ENCODE measurements around the gene KREMEN1. TPM values are rescaled to one million over a fixed set of nuclear protein-coding genes. Genes with fewer than 3 reads are reported as not detected.

Gene KREMEN1
- total RNA-seq, 4 donors from 2014 or later: 7.5 to 35.8 (median 15.4) TPM

DNA sequence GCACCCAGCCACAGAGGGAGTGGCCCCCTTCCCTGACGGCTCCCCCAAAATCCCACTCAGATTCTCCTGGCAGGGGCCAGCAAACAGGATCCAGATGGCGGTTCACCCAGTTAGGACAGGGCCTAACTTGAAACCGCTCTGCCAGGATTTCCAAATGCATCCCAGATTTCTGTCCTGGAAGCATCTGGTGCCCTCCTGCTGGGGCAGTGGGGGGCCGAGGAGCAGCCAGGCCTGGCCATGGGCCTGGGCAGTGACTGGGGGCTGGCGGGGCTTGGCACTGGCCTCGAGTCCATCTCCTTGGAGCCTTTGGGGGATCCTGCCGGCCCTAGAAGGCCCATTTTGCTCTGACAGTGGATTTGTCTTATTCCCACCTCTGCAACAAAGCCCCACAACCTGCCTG, 115.0 kb downstream of the KREMEN1 start:
- ATAC-seq (no peak), DNase-seq (no peak)
- H3K4me1 ChIP-seq: no peaks in the 10 kb centered on the region
- in situ Hi-C loops (cut with MboI; ENCODE audit: low sequenced_read_pairs in 4 of 4) (no loop called here), intact Hi-C loops (cut with DNase I; ENCODE audit: low total_unique reads) (no loop called here)
- no peaks in the 10 kb centered on the region for H3K9me3 ChIP-seq
- H3K4me3 ChIP-seq: no peak overlapping the region
- H3K27ac ChIP-seq: no peak overlapping the region
- no peak for TF ChIP-seq POLR2A (IDR thresholded peaks at IDR 0.05)
- TF ChIP-seq, protein P1, sequence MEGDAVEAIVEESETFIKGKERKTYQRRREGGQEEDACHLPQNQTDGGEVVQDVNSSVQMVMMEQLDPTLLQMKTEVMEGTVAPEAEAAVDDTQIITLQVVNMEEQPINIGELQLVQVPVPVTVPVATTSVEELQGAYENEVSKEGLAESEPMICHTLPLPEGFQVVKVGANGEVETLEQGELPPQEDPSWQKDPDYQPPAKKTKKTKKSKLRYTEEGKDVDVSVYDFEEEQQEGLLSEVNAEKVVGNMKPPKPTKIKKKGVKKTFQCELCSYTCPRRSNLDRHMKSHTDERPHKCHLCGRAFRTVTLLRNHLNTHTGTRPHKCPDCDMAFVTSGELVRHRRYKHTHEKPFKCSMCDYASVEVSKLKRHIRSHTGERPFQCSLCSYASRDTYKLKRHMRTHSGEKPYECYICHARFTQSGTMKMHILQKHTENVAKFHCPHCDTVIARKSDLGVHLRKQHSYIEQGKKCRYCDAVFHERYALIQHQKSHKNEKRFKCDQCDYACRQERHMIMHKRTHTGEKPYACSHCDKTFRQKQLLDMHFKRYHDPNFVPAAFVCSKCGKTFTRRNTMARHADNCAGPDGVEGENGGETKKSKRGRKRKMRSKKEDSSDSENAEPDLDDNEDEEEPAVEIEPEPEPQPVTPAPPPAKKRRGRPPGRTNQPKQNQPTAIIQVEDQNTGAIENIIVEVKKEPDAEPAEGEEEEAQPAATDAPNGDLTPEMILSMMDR (IDR thresholded peaks at IDR 0.05 in 4 of 5, conservative IDR thresholded peaks at IDR 0.05 in 1 of 5): no peak
- no peaks in the 10 kb centered on the region for H3K27me3 ChIP-seq
- no peaks in the 10 kb centered on the region for H3K36me3 ChIP-seq

DNA sequence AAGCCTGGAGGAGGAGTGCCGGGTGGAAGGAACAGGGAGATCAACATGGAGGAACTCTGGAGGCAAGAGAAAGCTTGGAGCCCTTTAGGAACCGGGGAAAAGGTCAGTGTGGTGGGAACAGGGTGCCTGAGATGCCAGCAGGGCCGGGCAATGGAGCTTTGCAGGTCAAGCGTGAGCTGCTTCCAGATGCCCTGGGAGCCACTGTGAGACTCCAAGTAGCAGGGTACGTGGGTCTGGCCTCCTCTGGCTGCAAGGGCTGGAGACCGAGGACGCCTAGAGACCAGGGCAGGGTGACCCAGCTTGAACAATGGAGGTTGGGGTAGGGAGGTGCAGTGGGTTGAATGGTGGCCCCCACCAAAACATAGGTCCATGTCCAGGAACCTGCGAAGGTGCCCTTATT, 117.2 kb downstream of the KREMEN1 start:
- ATAC-seq (no peak), DNase-seq (no peak)
- Histone ChIP-seq H3K27ac (no peak overlapping the region), H3K36me3 (no peaks in the 10 kb centered on the region), H3K9me3 (no peaks in the 10 kb centered on the region), H3K4me1 (no peaks in the 10 kb centered on the region), H3K4me3 (no peak overlapping the region), H3K27me3 (no peaks in the 10 kb centered on the region)
- in situ Hi-C loops (cut with MboI; ENCODE audit: low sequenced_read_pairs in 4 of 4) (no loop called here), intact Hi-C loops (cut with DNase I; ENCODE audit: low total_unique reads) (no loop called here)
- TF ChIP-seq POLR2A (IDR thresholded peaks at IDR 0.05): no peak
- TF ChIP-seq, protein P1 (IDR thresholded peaks at IDR 0.05 in 4 of 5, conservative IDR thresholded peaks at IDR 0.05 in 1 of 5): no peak

DNA sequence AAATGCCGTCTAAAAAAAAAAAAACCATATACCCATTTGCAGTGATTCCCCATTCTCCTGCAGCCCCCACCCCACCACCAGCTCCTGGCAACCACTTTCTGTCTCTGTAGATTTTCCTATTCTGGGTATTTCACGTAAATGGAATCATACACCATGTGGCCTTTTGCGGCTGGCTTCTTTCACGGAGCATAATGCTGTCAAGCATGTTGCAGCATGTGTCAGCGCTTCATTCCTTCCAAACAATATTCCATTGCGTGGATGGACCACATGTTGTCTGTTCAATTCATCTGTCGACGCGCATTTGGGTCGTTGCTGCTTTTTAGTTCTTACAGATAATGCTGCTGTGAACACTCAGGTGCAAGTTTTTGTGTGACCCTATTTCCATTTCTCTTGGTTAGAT, 118.1 kb downstream of the KREMEN1 start:
- in situ Hi-C loops (cut with MboI; ENCODE audit: low sequenced_read_pairs in 4 of 4) (no loop called here), intact Hi-C loops (cut with DNase I; ENCODE audit: low total_unique reads) (no loop called here)
- no peak overlapping the region for H3K27ac ChIP-seq
- ATAC-seq (no peak), DNase-seq (no peak)
- no peaks in the 10 kb centered on the region for H3K27me3 ChIP-seq
- no peak for TF ChIP-seq POLR2A (IDR thresholded peaks at IDR 0.05)
- TF ChIP-seq, protein P1 (IDR thresholded peaks at IDR 0.05 in 4 of 5, conservative IDR thresholded peaks at IDR 0.05 in 1 of 5): no peak
- H3K36me3 ChIP-seq: no peaks in the 10 kb centered on the region
- no peak overlapping the region for H3K4me3 ChIP-seq
- no peaks in the 10 kb centered on the region for H3K9me3 ChIP-seq
- H3K4me1 ChIP-seq: no peaks in the 10 kb centered on the region

DNA sequence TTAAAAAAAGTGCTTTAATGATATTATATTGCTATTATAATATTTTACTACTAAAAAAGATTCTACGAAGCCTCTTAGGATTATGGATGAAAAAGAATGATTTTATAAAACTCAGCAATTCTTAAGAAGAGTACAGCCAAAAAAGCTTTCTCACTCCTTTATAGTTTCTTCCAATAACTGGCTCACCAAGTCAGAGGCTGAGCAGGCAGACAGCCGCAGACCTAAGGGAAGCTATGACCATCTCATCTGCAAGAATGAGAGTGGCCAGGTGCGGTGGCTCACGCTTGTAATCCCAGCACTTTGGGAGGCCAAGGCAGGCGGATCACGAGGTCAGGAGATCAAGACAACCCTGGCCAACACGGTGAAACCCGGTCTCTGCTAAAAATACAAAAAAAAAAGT, 120.2 kb downstream of the KREMEN1 start:
- Histone ChIP-seq H3K4me1 (no peaks in the 10 kb centered on the region), H3K4me3 (no peak overlapping the region), H3K9me3 (no peaks in the 10 kb centered on the region), H3K27ac (no peak overlapping the region), H3K36me3 (no peaks in the 10 kb centered on the region), H3K27me3 (no peaks in the 10 kb centered on the region)
- ATAC-seq (no peak), DNase-seq (no peak)
- intact Hi-C loops (cut with DNase I; ENCODE audit: low total_unique reads) (no loop called here), in situ Hi-C loops (cut with MboI; ENCODE audit: low sequenced_read_pairs in 4 of 4) (no loop called here)
- TF ChIP-seq, protein P1 (IDR thresholded peaks at IDR 0.05 in 4 of 5, conservative IDR thresholded peaks at IDR 0.05 in 1 of 5): no peak
- TF ChIP-seq POLR2A (IDR thresholded peaks at IDR 0.05): no peak

DNA sequence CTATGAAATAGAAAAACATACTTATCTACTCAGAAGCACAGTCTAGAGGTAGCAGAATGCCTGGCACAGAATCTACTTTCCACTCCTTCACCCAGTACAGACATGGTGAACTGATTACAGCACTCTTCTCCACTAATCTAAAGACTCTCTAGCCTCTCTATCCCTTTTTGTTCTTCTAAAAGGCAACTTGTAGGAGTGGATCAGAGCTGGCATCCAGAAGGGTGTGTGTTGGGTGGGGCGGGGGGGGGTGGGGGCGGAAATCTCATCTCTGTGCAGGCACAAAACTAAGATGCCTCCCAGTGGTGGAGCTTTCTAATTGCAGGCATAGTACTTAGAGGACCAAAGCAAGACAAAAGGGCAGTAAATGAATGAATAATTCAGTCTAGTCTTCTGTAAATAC, 121.3 kb downstream of the KREMEN1 start:
- intact Hi-C loops (cut with DNase I; ENCODE audit: low total_unique reads): no loop called here
- H3K27me3 ChIP-seq: no peaks in the 10 kb centered on the region
- no peak overlapping the region for H3K4me3 ChIP-seq
- no peaks in the 10 kb centered on the region for H3K36me3 ChIP-seq
- H3K4me1 ChIP-seq: no peaks in the 10 kb centered on the region
- no peak for TF ChIP-seq POLR2A (IDR thresholded peaks at IDR 0.05)
- TF ChIP-seq, protein P1 (IDR thresholded peaks at IDR 0.05 in 4 of 5, conservative IDR thresholded peaks at IDR 0.05 in 1 of 5): no peak
- no peak overlapping the region for H3K27ac ChIP-seq
- H3K9me3 ChIP-seq: no peaks in the 10 kb centered on the region
- DNase-seq: no peak
- in situ Hi-C loops (cut with MboI; ENCODE audit: low sequenced_read_pairs in 4 of 4): no loop called here
- no peak for ATAC-seq
